Rectal smooth muscle tissue (tissue), 1 donor: ENCODE data around the gene DUOX1.

ENCODE experiments used
- H3K27ac ChIP-seq: one replicate; pipeline ENCODE4 v1.7.0; 2013; ENCODE audit warnings: low read depth, low read length, inconsistent platforms
- H3K27me3 ChIP-seq: one replicate; pipeline ENCODE4 v1.7.0; 2013; ENCODE audit warnings: low read length; ENCODE audit not compliant: control insufficient read depth, insufficient read depth
- H3K36me3 ChIP-seq: one replicate; pipeline ENCODE4 v1.7.0; 2013; ENCODE audit warnings: low read length; ENCODE audit not compliant: control insufficient read depth, insufficient read depth
- H3K4me1 ChIP-seq: one replicate; pipeline ENCODE4 v1.7.0; 2013; ENCODE audit warnings: low read length; ENCODE audit not compliant: control insufficient read depth, insufficient read depth
- H3K4me3 ChIP-seq: one replicate; pipeline ENCODE4 v1.7.0; 2013; ENCODE audit warnings: low read length
- H3K9ac ChIP-seq: one replicate; pipeline ENCODE4 v1.7.0; 2013; ENCODE audit warnings: low read length

DUOX1 gene

DNA sequence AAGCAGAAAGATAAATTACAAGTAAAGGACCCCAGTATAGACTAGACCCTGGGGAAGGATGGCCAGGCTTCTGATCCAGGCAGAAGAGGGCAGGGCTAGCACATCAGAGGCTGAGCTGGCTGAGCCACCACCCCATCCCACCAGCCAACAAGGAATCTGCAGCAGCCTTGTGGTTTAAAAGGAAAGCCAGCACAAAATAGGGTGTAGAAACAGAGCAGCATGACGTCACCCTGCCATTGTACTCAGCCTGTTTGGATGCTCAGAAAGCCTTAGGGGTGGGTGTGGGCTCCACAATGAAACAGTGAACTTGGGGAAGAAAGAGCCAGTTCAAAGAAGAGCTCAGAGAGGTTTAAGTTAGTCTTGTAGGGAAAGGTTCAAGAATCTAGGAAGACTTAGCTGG lies 28.2 kb downstream of the DUOX1 start:
- H3K27me3 ChIP-seq: no peaks in the 10 kb centered on the region
- H3K4me1 ChIP-seq: no peaks in the 10 kb centered on the region
- H3K27ac ChIP-seq: no peak overlapping the region
- H3K4me3 ChIP-seq: no peak overlapping the region
- no peaks in the 10 kb centered on the region for H3K36me3 ChIP-seq
- no peak overlapping the region for H3K9ac ChIP-seq

DNA sequence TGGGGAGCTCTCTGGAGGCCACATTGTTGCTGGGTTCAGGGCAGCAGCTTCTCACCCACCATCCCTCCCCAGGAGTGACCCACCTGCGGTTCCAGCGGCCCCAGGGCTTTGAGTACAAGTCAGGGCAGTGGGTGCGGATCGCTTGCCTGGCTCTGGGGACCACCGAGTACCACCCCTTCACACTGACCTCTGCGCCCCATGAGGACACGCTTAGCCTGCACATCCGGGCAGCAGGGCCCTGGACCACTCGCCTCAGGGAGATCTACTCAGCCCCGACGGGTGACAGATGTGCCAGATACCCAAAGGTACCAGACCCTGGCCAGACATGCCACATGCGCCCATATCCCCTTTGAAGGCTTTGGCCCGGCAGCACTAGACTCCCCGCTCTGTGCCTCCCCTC lies 31.9 kb downstream of the DUOX1 start:
- Histone ChIP-seq H3K27ac (no peak overlapping the region), H3K27me3 (no peaks in the 10 kb centered on the region), H3K36me3 (no peaks in the 10 kb centered on the region), H3K4me1 (no peaks in the 10 kb centered on the region), H3K9ac (no peak overlapping the region), H3K4me3 (no peak overlapping the region)

DNA sequence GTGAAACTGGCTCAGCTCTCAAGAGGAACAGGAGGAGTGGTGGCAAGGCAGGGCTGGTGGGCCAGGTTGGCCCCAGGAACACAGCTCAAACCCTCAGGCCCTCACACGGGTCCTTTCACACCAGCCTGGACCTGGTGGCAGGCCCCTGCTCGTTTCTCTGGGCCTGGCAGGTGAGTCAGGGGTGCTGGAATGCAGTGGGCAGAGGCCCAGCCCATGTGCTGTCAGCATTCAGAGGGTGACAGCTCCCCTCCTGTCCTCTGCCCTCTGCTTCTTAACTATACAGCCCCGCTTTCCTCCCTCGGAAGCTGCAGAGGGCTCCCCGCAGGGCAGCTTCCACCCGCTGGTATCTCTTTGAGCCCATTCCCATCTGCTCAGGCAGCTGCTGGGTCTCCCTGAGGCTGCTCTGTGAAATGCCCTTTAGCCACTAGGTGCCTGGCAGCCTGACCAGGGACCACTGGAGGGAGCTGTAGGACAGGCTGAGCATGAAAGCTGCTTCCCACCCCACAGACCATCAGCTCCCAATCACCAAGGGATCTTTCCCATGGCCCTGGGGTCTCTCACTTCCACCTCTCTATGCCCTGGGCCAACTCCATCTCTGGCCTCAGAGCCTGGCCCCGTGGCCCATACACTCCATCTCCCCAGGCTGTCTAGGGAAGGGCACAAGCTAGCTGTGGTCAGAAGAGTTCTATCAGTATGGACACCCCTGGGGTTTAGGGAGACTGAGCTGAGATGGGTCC lies 33.1 kb downstream of the DUOX1 start:
- H3K9ac ChIP-seq: no peak overlapping the region
- H3K27ac ChIP-seq: no peak overlapping the region
- no peaks in the 10 kb centered on the region for H3K4me1 ChIP-seq
- H3K36me3 ChIP-seq: no peaks in the 10 kb centered on the region
- H3K4me3 ChIP-seq: no peak overlapping the region
- no peaks in the 10 kb centered on the region for H3K27me3 ChIP-seq

DNA sequence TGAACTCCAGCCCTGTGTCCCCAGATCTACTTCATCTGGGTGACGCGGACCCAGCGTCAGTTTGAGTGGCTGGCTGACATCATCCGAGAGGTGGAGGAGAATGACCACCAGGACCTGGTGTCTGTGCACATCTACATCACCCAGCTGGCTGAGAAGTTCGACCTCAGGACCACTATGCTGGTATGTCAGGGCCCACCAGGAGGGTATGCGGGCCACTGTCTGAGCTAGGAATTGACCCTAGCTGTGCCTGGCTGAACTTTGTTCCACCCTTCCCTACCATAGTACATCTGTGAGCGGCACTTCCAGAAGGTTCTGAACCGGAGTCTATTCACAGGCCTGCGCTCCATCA lies 33.7 kb downstream of the DUOX1 start:
- no peak overlapping the region for H3K9ac ChIP-seq
- H3K27ac ChIP-seq: no peak overlapping the region
- H3K27me3 ChIP-seq: no peaks in the 10 kb centered on the region
- H3K4me1 ChIP-seq: no peaks in the 10 kb centered on the region
- H3K36me3 ChIP-seq: no peaks in the 10 kb centered on the region
- H3K4me3 ChIP-seq: no peak overlapping the region

DNA sequence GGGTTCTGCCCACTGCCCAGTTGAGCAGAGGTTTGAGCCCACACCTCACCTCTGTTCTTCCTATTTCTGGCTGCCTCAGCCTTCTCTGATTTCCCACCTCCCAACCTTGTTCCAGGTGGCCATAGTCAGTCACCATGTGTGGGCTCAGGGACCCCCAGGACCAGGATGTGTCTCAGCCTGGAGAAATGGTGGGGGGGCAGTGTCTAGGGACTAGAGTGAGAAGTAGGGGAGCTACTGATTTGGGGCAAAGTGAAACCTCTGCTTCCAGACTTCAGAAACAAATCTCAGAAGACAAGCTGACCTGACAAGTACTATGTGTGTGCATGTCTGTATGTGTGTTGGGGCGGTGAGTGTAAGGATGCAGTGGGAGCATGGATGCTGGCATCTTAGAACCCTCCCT lies 35.1 kb downstream of the DUOX1 start:
- Histone ChIP-seq H3K27me3 (no peaks in the 10 kb centered on the region), H3K27ac (no peak overlapping the region), H3K4me3 (no peak overlapping the region), H3K9ac (no peak overlapping the region), H3K36me3 (no peaks in the 10 kb centered on the region), H3K4me1 (no peaks in the 10 kb centered on the region)

DNA sequence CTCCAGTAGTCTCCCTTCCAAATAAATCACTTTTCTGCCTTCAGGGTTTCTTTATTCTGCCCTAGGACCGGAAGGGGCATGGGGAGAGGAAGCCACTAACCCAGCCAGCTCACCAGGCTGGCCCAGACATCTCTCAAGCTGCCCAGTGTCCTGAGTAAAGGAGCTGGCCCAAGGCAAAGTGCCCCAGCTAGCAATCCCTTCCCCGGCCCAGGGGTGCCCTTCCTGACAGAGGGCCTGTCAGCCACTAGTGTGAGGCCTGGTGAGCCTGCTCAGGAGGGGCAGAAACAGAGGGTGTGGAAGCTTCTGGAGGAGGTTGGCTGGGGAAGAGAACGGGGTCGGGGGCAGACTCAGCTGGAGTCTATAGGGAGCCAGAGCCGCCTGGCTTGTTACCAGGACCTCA lies 35.7 kb downstream of the DUOX1 start:
- H3K27me3 ChIP-seq: no peaks in the 10 kb centered on the region

DNA sequence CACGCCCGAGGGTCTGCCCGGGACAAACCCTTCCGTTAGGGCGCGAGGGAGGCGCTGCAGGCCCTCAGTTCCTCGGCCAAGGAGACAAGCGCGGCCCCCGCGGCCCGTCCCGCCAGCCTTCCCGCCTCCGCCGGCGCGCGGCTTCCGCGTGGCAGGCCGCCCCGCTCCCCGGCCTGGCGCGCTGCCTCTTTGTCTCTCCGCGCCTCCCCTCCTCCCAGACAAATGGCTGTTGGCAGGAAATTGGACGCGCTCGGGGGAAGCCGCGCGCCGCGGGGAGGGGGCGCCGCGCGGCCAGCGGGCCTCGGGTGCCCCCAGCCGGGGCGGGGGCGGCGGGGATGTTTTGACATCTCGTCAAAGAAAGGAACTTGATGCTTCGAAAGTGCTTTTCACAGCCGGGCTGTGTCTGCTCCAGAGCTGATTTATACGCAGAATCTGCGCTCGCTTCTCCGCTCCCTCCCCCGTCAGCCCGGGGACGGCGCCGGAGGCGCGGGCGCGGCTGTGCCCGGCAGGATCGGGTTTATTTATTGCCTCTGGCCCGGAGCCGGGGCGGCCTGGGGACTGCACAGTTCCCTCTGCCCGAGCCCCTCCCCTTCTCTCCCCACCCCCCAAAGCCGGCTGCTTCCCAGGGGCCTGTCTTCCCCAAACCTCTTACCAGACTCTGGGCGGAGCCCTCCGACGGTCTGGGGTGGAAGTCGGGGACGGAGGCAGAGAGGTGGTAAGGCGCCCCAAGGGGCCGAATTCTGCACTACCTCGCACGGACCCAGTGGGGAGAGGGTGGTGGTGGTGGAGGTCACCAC lies 37.2 kb downstream of the DUOX1 start:
- H3K4me3 ChIP-seq: peak overlapping the region; percentile 74
- peak overlapping the region; percentile 56 for H3K9ac ChIP-seq
- H3K36me3 ChIP-seq: peaks cover 3% of the 10 kb centered on the region
- H3K4me1 ChIP-seq: no peaks in the 10 kb centered on the region
- H3K27ac ChIP-seq: peak overlapping the region; percentile 97
- no peaks in the 10 kb centered on the region for H3K27me3 ChIP-seq

More for the DNA sequence above, 35.7 kb downstream of the DUOX1 start:
- H3K36me3 ChIP-seq: no peaks in the 10 kb centered on the region
- peak overlapping the region; percentile 97 for H3K27ac ChIP-seq
- no peaks in the 10 kb centered on the region for H3K4me1 ChIP-seq
- no peak overlapping the region for H3K4me3 ChIP-seq
- H3K9ac ChIP-seq: no peak overlapping the region

DNA sequence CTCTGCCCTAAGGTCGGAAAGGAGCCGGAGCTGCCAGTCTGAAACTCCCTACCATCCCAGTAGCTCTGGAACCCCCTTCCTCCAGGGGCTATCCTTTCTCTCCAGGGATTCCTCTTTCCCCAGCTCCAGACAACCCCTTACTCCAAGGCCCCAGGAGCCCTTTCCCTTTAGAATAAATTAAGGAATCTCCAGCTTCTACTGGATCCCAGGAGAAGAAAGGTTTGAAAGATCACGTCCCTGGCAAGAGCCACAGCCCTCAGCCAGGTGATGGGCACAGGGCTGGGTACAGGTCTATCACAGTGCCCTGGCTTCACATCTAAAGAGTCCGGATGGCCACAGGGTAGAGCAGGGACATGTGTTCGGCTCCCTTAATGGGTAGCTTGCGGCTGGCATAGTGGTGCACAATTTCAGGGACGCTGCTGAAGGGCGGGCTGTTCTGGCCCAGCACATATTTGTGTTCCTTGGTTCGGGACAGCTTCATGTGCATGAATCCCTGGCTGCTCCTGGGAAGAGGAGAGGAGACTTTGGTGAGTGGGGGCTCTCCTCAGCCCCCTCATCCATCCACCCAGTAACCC lies 37.9 kb downstream of the DUOX1 start:
- Histone ChIP-seq H3K27ac (peak overlapping the region; percentile 97), H3K4me3 (peak overlapping the region; percentile 74), H3K27me3 (no peaks in the 10 kb centered on the region), H3K36me3 (peaks cover 3% of the 10 kb centered on the region), H3K9ac (no peak overlapping the region), H3K4me1 (no peaks in the 10 kb centered on the region)

DNA sequence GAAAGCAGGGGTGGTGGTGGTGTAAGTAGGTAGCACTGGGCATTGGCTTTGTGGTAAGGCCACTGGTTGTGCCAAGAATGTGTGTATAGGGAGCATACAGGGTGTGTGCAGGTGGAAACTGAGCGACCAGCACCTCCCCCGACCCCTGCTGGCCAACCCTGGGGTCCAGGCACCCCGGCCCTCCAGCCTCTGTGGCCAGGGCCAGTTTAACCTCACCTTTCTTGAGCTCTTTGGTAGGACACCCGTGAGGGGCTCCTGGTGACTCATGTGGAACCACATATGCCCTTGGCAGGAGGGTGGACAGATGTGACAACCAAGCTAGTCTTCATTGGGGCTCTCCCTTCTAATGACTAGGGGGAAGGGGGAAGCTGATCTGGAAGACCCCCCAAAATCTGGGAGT lies 38.5 kb downstream of the DUOX1 start:
- Histone ChIP-seq H3K27me3 (no peaks in the 10 kb centered on the region), H3K4me1 (no peaks in the 10 kb centered on the region), H3K36me3 (peaks cover 3% of the 10 kb centered on the region), H3K9ac (no peak overlapping the region), H3K4me3 (no peak overlapping the region), H3K27ac (peak overlapping the region; percentile 97)

DNA sequence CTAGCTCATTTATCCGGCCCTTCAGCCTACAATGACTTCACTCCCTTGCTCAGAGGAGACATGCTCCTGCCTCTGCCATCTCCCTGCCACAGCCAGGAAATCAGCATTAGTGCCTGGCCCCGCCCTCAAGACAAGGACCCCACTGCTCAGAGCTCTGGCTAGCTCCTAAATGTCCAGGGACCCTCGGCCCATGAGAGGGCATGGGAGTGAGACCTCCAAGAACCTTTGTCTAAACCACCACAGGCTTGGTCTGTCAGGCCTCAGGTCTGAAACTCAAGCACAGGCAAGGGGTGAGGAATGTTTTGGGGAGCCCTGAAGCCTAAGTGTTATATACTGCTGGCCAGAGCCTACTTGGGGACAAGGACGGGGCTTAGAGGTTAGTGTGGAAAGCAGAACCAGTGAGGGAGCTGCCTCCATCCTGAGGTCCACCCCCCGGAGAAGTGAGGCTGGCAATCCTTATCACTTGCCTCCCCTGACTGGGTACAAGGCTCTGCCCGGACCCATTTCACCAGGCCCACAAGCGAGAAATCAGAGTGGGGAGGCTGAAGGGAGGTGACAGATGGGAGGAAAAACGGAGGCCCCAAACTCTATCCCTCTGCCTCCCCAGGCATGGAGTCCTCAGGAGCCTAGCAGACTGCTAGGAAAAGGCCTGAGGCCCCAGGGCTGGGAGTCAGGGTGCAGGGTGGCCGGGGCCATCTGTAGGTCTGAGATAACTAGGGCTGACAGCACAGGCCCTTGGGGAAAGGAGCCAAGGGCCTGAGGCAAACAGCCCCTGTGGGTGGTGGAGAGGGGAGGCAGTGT lies 39.2 kb downstream of the DUOX1 start:
- Histone ChIP-seq H3K27me3 (no peaks in the 10 kb centered on the region), H3K27ac (no peak overlapping the region), H3K9ac (no peak overlapping the region), H3K36me3 (peaks cover 3% of the 10 kb centered on the region), H3K4me1 (no peaks in the 10 kb centered on the region), H3K4me3 (no peak overlapping the region)

DNA sequence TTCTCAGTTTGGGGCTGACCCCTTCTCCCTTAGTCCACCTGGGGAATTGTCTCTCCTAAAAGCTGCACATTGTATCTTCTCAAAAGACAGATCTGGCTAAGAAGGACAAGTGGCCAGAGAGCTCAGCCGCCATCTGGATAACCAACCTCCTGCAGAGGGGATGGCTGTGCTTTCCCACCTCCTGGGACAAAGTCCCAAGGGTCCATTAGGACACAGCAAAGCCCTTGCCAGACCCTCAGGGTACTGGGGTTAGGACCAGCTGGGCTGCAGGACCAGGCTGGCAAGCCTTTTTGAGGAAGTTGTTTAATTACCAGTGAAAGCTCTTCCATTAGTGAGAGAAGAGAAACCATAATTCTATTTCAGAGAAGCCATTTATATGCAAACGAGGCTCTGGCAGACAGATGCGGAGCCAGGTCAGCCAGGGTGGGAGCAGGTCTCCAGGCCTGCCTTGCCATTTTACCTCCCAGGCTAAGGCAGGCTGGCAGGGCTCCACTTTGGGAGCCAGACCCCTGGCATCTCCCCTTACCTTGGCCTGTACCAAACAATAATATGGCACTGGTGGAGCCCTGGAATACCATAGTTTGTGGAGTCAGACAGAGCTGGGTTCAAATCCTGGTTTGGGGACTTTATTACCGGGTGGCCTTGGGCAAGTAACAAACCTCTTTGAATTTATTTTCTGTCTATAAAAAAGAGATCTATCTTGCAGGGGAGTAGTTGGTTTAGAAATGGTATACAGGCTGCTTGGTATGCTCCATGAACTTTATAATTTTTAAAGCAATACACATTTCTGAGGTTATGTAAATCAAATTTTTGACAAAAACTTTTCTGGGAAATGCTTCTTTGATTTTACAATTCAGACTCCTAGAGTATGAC lies 40.0 kb downstream of the DUOX1 start:
- H3K4me3 ChIP-seq: no peak overlapping the region
- peaks cover 8% of the 10 kb centered on the region for H3K36me3 ChIP-seq
- H3K9ac ChIP-seq: no peak overlapping the region
- no peak overlapping the region for H3K27ac ChIP-seq
- H3K4me1 ChIP-seq: no peaks in the 10 kb centered on the region
- no peaks in the 10 kb centered on the region for H3K27me3 ChIP-seq
